Measurements from ENCODE around the gene CXCL16. TPM values are rescaled to one million over a fixed set of nuclear protein-coding genes. Genes with fewer than 3 reads are reported as not detected.

CXCL16 gene, protein sequence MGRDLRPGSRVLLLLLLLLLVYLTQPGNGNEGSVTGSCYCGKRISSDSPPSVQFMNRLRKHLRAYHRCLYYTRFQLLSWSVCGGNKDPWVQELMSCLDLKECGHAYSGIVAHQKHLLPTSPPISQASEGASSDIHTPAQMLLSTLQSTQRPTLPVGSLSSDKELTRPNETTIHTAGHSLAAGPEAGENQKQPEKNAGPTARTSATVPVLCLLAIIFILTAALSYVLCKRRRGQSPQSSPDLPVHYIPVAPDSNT
- 0.64 and 0.86 TPM in 2 replicates for total RNA-seq

DNA sequence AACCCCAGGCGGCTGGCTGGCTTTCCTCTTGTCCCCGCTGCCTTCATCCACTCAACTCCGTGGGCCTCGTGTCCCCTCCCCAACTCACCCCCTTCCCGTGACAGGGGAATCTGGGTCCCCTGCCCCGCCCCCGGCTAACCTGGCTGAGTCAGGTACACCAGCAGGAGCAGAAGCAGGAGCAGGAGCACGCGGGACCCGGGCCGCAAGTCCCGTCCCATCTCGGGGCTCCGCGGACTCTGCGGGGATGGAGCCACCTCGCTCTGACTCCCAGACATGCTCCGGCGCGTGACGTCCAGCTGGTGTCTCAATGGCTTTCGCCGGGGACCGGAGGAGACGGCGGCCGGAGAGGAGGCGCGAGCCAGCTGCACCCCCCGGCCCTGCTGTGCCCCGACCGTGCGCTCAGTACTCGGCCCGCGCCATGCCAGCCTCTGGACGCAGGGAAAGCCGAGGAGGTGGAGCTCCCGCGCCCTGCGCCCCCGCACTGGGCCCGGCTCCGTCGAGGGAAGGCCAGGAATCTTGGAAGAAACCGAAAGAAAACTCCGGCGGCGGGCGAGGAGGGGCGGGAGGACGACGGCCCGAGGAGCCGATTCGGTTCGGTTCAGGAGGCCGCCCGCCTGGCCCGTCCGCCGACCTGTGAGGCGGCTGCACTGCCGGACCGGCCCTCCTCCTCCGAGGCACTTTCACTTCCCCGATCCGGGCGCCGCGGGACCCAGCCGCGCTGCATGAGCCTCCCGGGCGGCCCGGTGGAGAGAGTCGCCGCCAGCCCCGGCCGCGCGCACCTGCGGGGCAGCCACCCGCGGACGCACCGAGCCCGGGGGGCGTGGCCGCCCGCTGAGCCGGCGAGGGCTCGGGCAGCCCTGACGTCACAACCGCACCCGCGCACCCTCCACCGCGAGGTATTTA lies at the start of gene CXCL16, which contains the start of gene ZMYND15:
TSS of gene CXCL16 (minus strand) at position 807 of the 903 bp plus-strand sequence. CDS start at position 218, 589 bp downstream.
TSS of gene ZMYND15 (plus strand) at position 712 of the 903 bp plus-strand sequence. CDS start 716 bp downstream, outside the sequence.
- TF ChIP-seq, protein P1, sequence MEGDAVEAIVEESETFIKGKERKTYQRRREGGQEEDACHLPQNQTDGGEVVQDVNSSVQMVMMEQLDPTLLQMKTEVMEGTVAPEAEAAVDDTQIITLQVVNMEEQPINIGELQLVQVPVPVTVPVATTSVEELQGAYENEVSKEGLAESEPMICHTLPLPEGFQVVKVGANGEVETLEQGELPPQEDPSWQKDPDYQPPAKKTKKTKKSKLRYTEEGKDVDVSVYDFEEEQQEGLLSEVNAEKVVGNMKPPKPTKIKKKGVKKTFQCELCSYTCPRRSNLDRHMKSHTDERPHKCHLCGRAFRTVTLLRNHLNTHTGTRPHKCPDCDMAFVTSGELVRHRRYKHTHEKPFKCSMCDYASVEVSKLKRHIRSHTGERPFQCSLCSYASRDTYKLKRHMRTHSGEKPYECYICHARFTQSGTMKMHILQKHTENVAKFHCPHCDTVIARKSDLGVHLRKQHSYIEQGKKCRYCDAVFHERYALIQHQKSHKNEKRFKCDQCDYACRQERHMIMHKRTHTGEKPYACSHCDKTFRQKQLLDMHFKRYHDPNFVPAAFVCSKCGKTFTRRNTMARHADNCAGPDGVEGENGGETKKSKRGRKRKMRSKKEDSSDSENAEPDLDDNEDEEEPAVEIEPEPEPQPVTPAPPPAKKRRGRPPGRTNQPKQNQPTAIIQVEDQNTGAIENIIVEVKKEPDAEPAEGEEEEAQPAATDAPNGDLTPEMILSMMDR (IDR thresholded peaks at IDR 0.05; ENCODE audit: insufficient read depth, low read depth, low read length): no peak
- peak within 1 kb of the TSS; percentile 71 for H3K4me3 ChIP-seq (ENCODE audit: low read depth, low read length)
- DNase-seq (ENCODE audit: low read depth): peak; percentile 36

GRCh38 chr17:4788807-4789700 lies 49.3 kb upstream of the CXCL16 start, which contains the start of gene GLTPD2:
Gene GLTPD2 (plus strand): TSS chr17:4788964. CDS start chr17:4789012, 48 bp downstream.
- TF ChIP-seq, protein P1 (IDR thresholded peaks at IDR 0.05; ENCODE audit: insufficient read depth, low read depth, low read length): no peak
- no peak for DNase-seq (ENCODE audit: low read depth)
- peak within 1 kb of the TSS; percentile 72 for H3K4me3 ChIP-seq (ENCODE audit: low read depth, low read length)

- TF ChIP-seq, protein P1 (IDR thresholded peaks at IDR 0.05; ENCODE audit: insufficient read depth, low read depth, low read length): no peak
- DNase-seq (ENCODE audit: low read depth): peak; percentile 12
- H3K4me3 ChIP-seq (ENCODE audit: low read depth, low read length): peak overlapping the region; percentile 72
Observed at GRCh38 chr17:4788159-4788806, 48.6 kb upstream of the CXCL16 start.

GRCh38 chr17:4786516-4786915 lies 46.8 kb upstream of the CXCL16 start:
- TF ChIP-seq, protein P1 (IDR thresholded peaks at IDR 0.05; ENCODE audit: insufficient read depth, low read depth, low read length): no peak
- peak overlapping the region; percentile 25 for H3K4me3 ChIP-seq (ENCODE audit: low read depth, low read length)
- no peak for DNase-seq (ENCODE audit: low read depth)

DNA sequence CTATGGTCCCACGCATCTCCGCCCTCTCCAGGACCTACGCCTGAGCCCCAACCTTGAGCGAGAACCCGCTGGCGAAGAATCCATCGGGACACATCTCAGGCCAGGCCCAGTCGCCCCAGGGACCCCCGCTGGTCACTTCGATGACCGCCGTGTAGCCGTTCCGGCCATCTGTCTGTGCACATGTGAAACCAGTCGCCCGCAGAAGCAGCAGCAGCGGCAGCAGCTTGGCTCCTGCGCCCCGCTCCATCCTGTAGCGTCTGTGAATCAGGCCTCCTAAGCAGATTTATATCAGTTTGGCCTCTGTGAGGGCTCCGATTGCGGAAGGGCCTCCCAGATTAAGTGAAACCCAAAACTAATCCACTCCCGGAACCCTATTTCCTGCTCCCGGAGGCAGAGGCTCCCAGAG lies 46.4 kb upstream of the CXCL16 start, which contains the start of gene VMO1:
TSS of gene VMO1 (minus strand) at position 259 of the 406 bp plus-strand sequence. CDS start at position 247, 12 bp downstream.
- H3K4me3 ChIP-seq (ENCODE audit: low read depth, low read length): peak within 1 kb of the TSS; percentile 25
- TF ChIP-seq, protein P1 (IDR thresholded peaks at IDR 0.05; ENCODE audit: insufficient read depth, low read depth, low read length): no peak
- peak; percentile 85 for DNase-seq (ENCODE audit: low read depth)
